SK-N-SH (cell line): ENCODE results near the gene COX7A2.
A peak's percentile ranks its signal among the peaks of the same experiment; 100 is the strongest.

Source experiments
- CHD2 ChIP-seq: fragments of 150-350 bp; IDR thresholded peaks from 2 replicates; pipeline ENCODE4 v1.6.1; 2018; ENCODE audit warnings: low read length; ENCODE audit not compliant: partially characterized antibody
- SIN3A ChIP-seq: IDR thresholded peaks from 2 replicates; pipeline ENCODE4 v1.6.1; 2012; ENCODE audit warnings: low read depth, mild to moderate bottlenecking, low read length, moderate library complexity, borderline replicate concordance
- TCF12 ChIP-seq: IDR thresholded peaks from 2 replicates; pipeline ENCODE4 v1.4.0; 2012
- TEAD4 ChIP-seq: IDR thresholded peaks from 2 replicates; pipeline ENCODE4 v1.4.0; 2012; ENCODE audit warnings: mild to moderate bottlenecking, borderline replicate concordance; ENCODE audit not compliant: insufficient read depth
- YY1 ChIP-seq: IDR thresholded peaks from 2 replicates; pipeline ENCODE4 v1.4.0; 2012; ENCODE audit warnings: low read depth, mild to moderate bottlenecking
- TF ChIP-seq, protein P1 (sequence below): IDR thresholded peaks from 2 replicates; pipeline ENCODE4 v1.6.1; 2012; ENCODE audit warnings: mild to moderate bottlenecking, low read depth, low read length, moderate library complexity
- TF ChIP-seq, protein P2 (sequence below): fragments of 150-350 bp; IDR thresholded peaks from 2 replicates; pipeline ENCODE4 v1.6.1; 2017; ENCODE audit warnings: antibody characterized with exemption, low read length, low read depth, borderline replicate concordance
- TF ChIP-seq, protein P3 (sequence below): IDR thresholded peaks from 2 replicates; pipeline ENCODE4 v1.4.0; 2012; ENCODE audit warnings: low read depth
- TF ChIP-seq, protein P4 (sequence below): fragments of 200-600 bp; sonication (generic); IDR thresholded peaks from 2 replicates; pipeline ENCODE4 v1.6.1; 2017; ENCODE audit warnings: antibody characterized with exemption, mild to moderate bottlenecking, moderate library complexity

DNA sequence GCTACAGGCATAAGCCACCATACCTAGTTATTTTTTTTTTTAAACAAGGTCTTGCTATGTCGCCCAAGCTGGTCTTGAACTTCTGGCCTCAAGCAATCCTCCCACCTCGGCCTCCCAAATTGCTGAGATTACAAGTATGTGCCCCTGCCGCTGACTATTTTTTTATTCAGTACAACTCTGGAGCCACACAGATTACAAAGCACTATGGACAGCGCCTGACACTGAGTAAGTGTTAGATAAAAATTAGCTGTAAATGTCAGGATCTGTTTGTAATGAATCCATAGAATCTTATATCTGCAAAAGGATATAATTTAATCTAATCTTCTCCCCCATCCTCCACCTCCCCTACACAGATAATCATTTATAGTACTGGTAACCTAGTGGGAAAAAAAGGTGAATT, 22.5 kb downstream of the COX7A2 start:
- TF ChIP-seq, protein P1, sequence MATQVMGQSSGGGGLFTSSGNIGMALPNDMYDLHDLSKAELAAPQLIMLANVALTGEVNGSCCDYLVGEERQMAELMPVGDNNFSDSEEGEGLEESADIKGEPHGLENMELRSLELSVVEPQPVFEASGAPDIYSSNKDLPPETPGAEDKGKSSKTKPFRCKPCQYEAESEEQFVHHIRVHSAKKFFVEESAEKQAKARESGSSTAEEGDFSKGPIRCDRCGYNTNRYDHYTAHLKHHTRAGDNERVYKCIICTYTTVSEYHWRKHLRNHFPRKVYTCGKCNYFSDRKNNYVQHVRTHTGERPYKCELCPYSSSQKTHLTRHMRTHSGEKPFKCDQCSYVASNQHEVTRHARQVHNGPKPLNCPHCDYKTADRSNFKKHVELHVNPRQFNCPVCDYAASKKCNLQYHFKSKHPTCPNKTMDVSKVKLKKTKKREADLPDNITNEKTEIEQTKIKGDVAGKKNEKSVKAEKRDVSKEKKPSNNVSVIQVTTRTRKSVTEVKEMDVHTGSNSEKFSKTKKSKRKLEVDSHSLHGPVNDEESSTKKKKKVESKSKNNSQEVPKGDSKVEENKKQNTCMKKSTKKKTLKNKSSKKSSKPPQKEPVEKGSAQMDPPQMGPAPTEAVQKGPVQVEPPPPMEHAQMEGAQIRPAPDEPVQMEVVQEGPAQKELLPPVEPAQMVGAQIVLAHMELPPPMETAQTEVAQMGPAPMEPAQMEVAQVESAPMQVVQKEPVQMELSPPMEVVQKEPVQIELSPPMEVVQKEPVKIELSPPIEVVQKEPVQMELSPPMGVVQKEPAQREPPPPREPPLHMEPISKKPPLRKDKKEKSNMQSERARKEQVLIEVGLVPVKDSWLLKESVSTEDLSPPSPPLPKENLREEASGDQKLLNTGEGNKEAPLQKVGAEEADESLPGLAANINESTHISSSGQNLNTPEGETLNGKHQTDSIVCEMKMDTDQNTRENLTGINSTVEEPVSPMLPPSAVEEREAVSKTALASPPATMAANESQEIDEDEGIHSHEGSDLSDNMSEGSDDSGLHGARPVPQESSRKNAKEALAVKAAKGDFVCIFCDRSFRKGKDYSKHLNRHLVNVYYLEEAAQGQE, result peak; percentile 62; the same call in 1 of the 2 replicates
- no peak for TF ChIP-seq SIN3A
- TF ChIP-seq, protein P2, sequence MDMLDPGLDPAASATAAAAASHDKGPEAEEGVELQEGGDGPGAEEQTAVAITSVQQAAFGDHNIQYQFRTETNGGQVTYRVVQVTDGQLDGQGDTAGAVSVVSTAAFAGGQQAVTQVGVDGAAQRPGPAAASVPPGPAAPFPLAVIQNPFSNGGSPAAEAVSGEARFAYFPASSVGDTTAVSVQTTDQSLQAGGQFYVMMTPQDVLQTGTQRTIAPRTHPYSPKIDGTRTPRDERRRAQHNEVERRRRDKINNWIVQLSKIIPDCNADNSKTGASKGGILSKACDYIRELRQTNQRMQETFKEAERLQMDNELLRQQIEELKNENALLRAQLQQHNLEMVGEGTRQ, result no peak
- TF ChIP-seq CHD2, result no peak
- TF ChIP-seq, protein P3, sequence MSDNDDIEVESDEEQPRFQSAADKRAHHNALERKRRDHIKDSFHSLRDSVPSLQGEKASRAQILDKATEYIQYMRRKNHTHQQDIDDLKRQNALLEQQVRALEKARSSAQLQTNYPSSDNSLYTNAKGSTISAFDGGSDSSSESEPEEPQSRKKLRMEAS, result no peak
- TF ChIP-seq YY1, result no peak
- TF ChIP-seq, protein P4, sequence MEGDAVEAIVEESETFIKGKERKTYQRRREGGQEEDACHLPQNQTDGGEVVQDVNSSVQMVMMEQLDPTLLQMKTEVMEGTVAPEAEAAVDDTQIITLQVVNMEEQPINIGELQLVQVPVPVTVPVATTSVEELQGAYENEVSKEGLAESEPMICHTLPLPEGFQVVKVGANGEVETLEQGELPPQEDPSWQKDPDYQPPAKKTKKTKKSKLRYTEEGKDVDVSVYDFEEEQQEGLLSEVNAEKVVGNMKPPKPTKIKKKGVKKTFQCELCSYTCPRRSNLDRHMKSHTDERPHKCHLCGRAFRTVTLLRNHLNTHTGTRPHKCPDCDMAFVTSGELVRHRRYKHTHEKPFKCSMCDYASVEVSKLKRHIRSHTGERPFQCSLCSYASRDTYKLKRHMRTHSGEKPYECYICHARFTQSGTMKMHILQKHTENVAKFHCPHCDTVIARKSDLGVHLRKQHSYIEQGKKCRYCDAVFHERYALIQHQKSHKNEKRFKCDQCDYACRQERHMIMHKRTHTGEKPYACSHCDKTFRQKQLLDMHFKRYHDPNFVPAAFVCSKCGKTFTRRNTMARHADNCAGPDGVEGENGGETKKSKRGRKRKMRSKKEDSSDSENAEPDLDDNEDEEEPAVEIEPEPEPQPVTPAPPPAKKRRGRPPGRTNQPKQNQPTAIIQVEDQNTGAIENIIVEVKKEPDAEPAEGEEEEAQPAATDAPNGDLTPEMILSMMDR, result no peak
- TF ChIP-seq TEAD4, result no peak
- TF ChIP-seq TCF12, result no peak
